Ishikawa (cell line): Measurements from ENCODE around the gene CACNA1C.

Experiments
- CEBPB ChIP-seq: IDR thresholded peaks from 2 replicates; pipeline ENCODE4 v1.6.1; 2012
- CREB1 ChIP-seq: IDR thresholded peaks from 2 replicates; pipeline ENCODE4 v1.6.1; 2012; ENCODE audit warnings: low read depth
- EGR1 ChIP-seq: IDR thresholded peaks from 2 replicates; pipeline ENCODE4 v1.6.1; 2012
- EP300 ChIP-seq: IDR thresholded peaks from 2 replicates; pipeline ENCODE4 v1.6.1; 2012; ENCODE audit warnings: borderline replicate concordance
- FOXM1 ChIP-seq: IDR thresholded peaks from 2 replicates; pipeline ENCODE4 v1.6.1; 2012; ENCODE audit warnings: low read depth, borderline replicate concordance
- NFIC ChIP-seq: IDR thresholded peaks from 2 replicates; pipeline ENCODE4 v1.6.1; 2012
- RAD21 ChIP-seq: IDR thresholded peaks from 2 replicates; pipeline ENCODE4 v1.6.1; 2012; ENCODE audit warnings: low read depth
- REST ChIP-seq: IDR thresholded peaks from 2 replicates; pipeline ENCODE4 v1.6.1; 2012; ENCODE audit warnings: low read depth, mild to moderate bottlenecking
- TAF1 ChIP-seq: IDR thresholded peaks from 2 replicates; pipeline ENCODE4 v1.6.1; 2012; ENCODE audit warnings: low read depth, mild to moderate bottlenecking
- TCF12 ChIP-seq: IDR thresholded peaks from 2 replicates; pipeline ENCODE4 v1.6.1; 2012; ENCODE audit warnings: low read depth
- TEAD4 ChIP-seq: IDR thresholded peaks from 2 replicates; pipeline ENCODE4 v1.6.1; 2012
- USF1 ChIP-seq: IDR thresholded peaks from 2 replicates; pipeline ENCODE4 v1.6.1; 2012
- YY1 ChIP-seq: IDR thresholded peaks from 2 replicates; pipeline ENCODE4 v1.6.1; 2012; ENCODE audit warnings: low read depth
- ZBTB7A ChIP-seq: IDR thresholded peaks from 2 replicates; pipeline ENCODE4 v1.6.1; 2012; ENCODE audit warnings: low read depth
- TF ChIP-seq, protein P1 (sequence below): IDR thresholded peaks from 2 replicates; pipeline ENCODE4 v1.6.1; 2012

CACNA1C gene

DNA sequence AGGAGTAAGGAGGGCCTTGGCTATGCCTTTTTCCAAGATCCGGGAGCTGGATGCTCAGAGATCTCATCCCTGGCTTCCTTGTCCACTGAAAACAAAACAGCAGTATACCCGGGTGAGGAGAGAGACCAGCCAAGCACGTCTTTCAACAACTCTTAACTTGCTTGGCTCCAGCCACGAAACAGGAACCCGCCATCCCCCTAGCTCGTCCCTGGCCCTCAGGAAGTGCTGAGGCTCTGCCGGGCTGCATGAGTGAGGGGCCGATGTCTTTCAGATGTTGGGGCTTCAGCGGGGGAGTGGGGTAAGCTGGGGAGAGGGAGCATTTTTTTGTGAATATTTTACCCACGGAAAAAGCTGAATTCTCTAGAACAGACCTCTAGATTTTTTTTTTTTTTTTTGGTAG lies 231.1 kb downstream of the CACNA1C start:
- TF ChIP-seq NFIC (no peak), TEAD4 (no peak), ZBTB7A (no peak), CEBPB (no peak), EGR1 (no peak), REST (no peak), EP300 (no peak), TAF1 (no peak), USF1 (no peak), YY1 (no peak), TCF12 (no peak)
- TF ChIP-seq, protein P1, sequence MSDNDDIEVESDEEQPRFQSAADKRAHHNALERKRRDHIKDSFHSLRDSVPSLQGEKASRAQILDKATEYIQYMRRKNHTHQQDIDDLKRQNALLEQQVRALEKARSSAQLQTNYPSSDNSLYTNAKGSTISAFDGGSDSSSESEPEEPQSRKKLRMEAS, result no peak

- TF ChIP-seq CREB1 (no peak), TEAD4 (no peak), YY1 (no peak), TAF1 (no peak), TCF12 (no peak), NFIC (no peak), USF1 (no peak), REST (no peak), FOXM1 (no peak), ZBTB7A (no peak), CEBPB (no peak), EP300 (no peak), RAD21 (no peak), EGR1 (no peak)
- TF ChIP-seq, protein P1, result no peak
Measured at GRCh38 chr12:2284321-2284813, 231.6 kb downstream of the CACNA1C start.

DNA sequence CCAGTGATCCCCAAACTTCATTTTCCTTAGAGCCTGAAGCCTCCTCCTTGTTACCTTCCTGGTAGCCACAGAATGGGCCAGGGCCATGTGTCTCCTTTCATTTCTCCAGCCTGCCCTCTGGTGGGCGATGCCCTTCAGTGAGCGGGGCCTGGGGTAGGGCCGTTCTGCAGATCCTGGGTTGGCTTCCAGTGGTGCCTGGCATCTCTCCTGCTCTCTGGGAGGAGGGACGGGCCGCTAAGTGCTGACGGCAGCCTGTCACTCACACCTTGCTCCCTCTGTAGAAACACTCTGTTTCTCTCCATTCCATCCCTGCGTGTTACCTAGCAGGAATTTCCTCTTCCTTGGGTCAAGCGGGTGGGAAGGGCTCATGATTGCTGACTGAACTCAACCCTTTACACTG lies 232.1 kb downstream of the CACNA1C start:
- TF ChIP-seq RAD21 (peak; percentile 50; the same call in 1 of the 2 replicates), EP300 (no peak)

- no peak for TF ChIP-seq ZBTB7A
- no peak for TF ChIP-seq EGR1
- TF ChIP-seq FOXM1, result no peak
- TF ChIP-seq YY1, result no peak
- TF ChIP-seq RAD21, result no peak
- no peak for TF ChIP-seq TAF1
- TF ChIP-seq TCF12, result no peak
- TF ChIP-seq CREB1, result no peak
- TF ChIP-seq USF1, result no peak
- no peak for TF ChIP-seq REST
- no peak for TF ChIP-seq EP300
- TF ChIP-seq NFIC, result no peak
- no peak for TF ChIP-seq TEAD4
- TF ChIP-seq, protein P1, result no peak
- no peak for TF ChIP-seq CEBPB
Measured at GRCh38 chr12:2285462-2285861, 232.7 kb downstream of the CACNA1C start.
